ENCODE data around the gene NBAS.

Gene NBAS

GRCh38 chr2:15492773-15493325 is 68.3 kb downstream of the NBAS start:
- CTCF ChIA-PET: no interaction called here
- no peak for DNase-seq (ENCODE audit: extremely low spot score)
- TF ChIP-seq CTCF (IDR thresholded peaks at IDR 0.05; ENCODE audit: control extremely low read depth, extremely low read depth, low read depth, missing control alignments): no peak
- POLR2A ChIA-PET: no interaction called here

GRCh38 chr2:15486770-15487169 is 74.4 kb downstream of the NBAS start:
- no peak for DNase-seq (ENCODE audit: extremely low spot score)
- CTCF ChIA-PET: interaction anchor here (2.3 to 2.7 kb wide), 2 partner anchors 11 to 21 kb away, joined by 9 to 11 read pairs; no protein-coding TSS in a partner anchor
- POLR2A ChIA-PET: no interaction called here
- no peak for TF ChIP-seq CTCF (IDR thresholded peaks at IDR 0.05; ENCODE audit: control extremely low read depth, extremely low read depth, low read depth, missing control alignments)

- no peak for TF ChIP-seq CTCF (IDR thresholded peaks at IDR 0.05; ENCODE audit: control extremely low read depth, extremely low read depth, low read depth, missing control alignments)
- CTCF ChIA-PET: interaction anchor here (1.5 to 2.8 kb wide), 4 partner anchors 10 to 20 kb away, joined by 3 to 10 read pairs (median 9); no protein-coding TSS in a partner anchor
- POLR2A ChIA-PET: no interaction called here
These were observed 75.2 kb downstream of the NBAS start for GRCh38 chr2:15485949-15486348.

GRCh38 chr2:15481000-15481399 is 80.1 kb downstream of the NBAS start:
- POLR2A ChIA-PET: no interaction called here
- DNase-seq (ENCODE audit: extremely low spot score): no peak
- CTCF ChIA-PET: no interaction called here
- TF ChIP-seq CTCF (IDR thresholded peaks at IDR 0.05; ENCODE audit: control extremely low read depth, extremely low read depth, low read depth, missing control alignments): no peak

More at GRCh38 chr2:15485949-15486348, 75.2 kb downstream of the NBAS start:
- DNase-seq (ENCODE audit: extremely low spot score): no peak

- no peak for TF ChIP-seq CTCF (IDR thresholded peaks at IDR 0.05; ENCODE audit: control extremely low read depth, extremely low read depth, low read depth, missing control alignments)
- ChIA-PET POLR2A (no interaction called here), CTCF (interaction anchor here (1.4 kb wide), 1 partner anchor 10 kb away, joined by 6 read pairs; no protein-coding TSS in a partner anchor)
- no peak for DNase-seq (ENCODE audit: extremely low spot score)
These were observed 80.6 kb downstream of the NBAS start for GRCh38 chr2:15480552-15480951.

GRCh38 chr2:15472876-15473275 is 88.3 kb downstream of the NBAS start:
- no peak for TF ChIP-seq CTCF (IDR thresholded peaks at IDR 0.05; ENCODE audit: control extremely low read depth, extremely low read depth, low read depth, missing control alignments)
- ChIA-PET CTCF (interaction anchor here (1.0 to 2.2 kb wide), 3 partner anchors 12 to 105 kb away, joined by 4 to 10 read pairs (median 5); no protein-coding TSS in a partner anchor), POLR2A (no interaction called here)
- DNase-seq (ENCODE audit: extremely low spot score): no peak

Data from GM10248 (cell line).